Measurements from ENCODE around the gene PIAS3. TPM values are rescaled to one million over a fixed set of nuclear protein-coding genes. Genes with fewer than 3 reads are reported as not detected.

PIAS3 gene
- total and polyA plus RNA-seq, 2 experiments from 2014 or later: 18.1 to 51.2 TPM

DNA sequence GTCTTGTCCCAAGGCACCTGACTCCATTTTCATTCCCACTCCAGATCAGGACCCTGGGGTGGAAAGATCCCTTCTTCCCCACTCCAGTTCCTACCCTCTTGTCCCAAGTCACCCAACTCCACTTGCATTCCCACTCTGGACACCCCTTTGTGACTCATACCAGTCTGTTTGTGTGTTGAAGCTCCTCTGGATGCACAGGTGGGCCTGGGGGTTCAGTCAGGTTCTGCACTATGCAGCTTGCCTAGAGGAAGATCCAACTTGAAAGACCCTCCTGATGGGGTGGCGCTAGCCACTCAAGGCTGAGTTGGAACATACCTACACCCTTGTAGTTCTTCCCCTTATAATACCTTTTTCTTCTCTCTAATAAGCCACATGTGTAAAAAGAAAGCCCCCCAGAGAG lies 36.6 kb upstream of the PIAS3 start:
- H3K36me3 ChIP-seq (replicated peaks; ENCODE audit: insufficient read depth, low read depth): no peaks in the 10 kb centered on the region
- no peaks in the 10 kb centered on the region for H3K9me2 ChIP-seq (replicated peaks; ENCODE audit: insufficient read depth)
- no peak overlapping the region for H3K4me2 ChIP-seq
- peaks cover 16% of the 10 kb centered on the region for H3K4me1 ChIP-seq (ENCODE audit: insufficient read depth)
- no peaks in the 10 kb centered on the region for H4K20me1 ChIP-seq (ENCODE audit: insufficient read depth, poor library complexity, severe bottlenecking)
- H3K27ac ChIP-seq: no peak overlapping the region
- H3K4me3 ChIP-seq: no peak overlapping the region
- DNase-seq (ENCODE audit: low spot score): no peak
- H2AFZ ChIP-seq: no peak overlapping the region
- no peaks in the 10 kb centered on the region for H3K27me3 ChIP-seq
- H3K9me3 ChIP-seq (ENCODE audit: low read depth): no peaks in the 10 kb centered on the region
- WGBS (ENCODE audit: low lambda C conversion rate, missing lambda C conversion rate): 100% methylated on average over 1 of the region's 1 CpG
- TF ChIP-seq, protein P1, sequence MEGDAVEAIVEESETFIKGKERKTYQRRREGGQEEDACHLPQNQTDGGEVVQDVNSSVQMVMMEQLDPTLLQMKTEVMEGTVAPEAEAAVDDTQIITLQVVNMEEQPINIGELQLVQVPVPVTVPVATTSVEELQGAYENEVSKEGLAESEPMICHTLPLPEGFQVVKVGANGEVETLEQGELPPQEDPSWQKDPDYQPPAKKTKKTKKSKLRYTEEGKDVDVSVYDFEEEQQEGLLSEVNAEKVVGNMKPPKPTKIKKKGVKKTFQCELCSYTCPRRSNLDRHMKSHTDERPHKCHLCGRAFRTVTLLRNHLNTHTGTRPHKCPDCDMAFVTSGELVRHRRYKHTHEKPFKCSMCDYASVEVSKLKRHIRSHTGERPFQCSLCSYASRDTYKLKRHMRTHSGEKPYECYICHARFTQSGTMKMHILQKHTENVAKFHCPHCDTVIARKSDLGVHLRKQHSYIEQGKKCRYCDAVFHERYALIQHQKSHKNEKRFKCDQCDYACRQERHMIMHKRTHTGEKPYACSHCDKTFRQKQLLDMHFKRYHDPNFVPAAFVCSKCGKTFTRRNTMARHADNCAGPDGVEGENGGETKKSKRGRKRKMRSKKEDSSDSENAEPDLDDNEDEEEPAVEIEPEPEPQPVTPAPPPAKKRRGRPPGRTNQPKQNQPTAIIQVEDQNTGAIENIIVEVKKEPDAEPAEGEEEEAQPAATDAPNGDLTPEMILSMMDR (IDR thresholded peaks at IDR 0.05; ENCODE audit: poor library complexity): no peak
- TF ChIP-seq EZH2phosphoT487 (IDR thresholded peaks at IDR 0.05; ENCODE audit: low read depth, severe bottlenecking, unreplicated experiment): no peak
- TF ChIP-seq EZH2 (IDR thresholded peaks at IDR 0.05; ENCODE audit: borderline replicate concordance): no peak
- H3K79me2 ChIP-seq: no peaks in the 10 kb centered on the region

DNA sequence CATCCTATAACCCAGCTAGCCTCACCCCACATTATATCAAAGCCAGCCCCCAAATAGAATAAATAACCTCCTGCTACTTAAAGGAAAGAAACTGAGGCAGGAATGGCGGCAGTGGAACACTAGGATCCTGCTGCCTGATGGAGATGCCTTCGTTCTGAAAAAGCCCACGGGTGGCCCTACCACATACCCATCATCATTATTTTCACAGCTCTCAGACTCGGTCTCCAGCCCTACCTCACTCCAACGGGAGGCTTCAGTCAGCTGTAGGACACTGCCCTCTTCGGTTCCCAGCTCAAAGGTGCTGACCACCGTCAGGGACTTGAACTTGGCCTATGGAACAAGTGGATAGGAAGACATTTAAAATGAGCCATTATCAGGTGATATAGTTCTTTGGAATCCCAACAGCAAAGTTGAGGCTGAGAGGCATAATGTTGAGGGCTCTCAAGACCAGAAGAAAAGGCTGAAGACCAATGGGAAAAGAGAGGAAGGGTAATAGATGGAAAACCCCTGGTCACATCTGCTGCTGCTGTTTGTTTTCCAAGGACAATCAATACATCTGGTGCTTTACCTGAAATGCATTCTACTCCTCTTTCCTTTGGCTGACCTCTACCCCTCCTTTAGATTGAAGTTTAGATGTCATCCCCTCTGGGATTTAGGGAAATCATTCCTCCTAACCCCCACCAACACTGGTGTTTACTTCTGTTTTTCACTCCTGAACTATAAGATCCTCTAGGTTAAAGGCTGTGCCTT lies 34.6 kb upstream of the PIAS3 start:
- Histone ChIP-seq H3K79me2 (no peaks in the 10 kb centered on the region), H3K36me3 (replicated peaks; ENCODE audit: insufficient read depth, low read depth) (no peaks in the 10 kb centered on the region), H3K27ac (peak overlapping the region; percentile 94), H3K4me1 (ENCODE audit: insufficient read depth) (peaks cover 16% of the 10 kb centered on the region), H3K9me2 (replicated peaks; ENCODE audit: insufficient read depth) (no peaks in the 10 kb centered on the region), H3K4me2 (no peak overlapping the region), H3K27me3 (no peaks in the 10 kb centered on the region), H2AFZ (no peak overlapping the region), H3K9me3 (ENCODE audit: low read depth) (no peaks in the 10 kb centered on the region), H3K4me3 (no peak overlapping the region), H4K20me1 (ENCODE audit: insufficient read depth, poor library complexity, severe bottlenecking) (no peaks in the 10 kb centered on the region)
- TF ChIP-seq EZH2phosphoT487 (IDR thresholded peaks at IDR 0.05; ENCODE audit: low read depth, severe bottlenecking, unreplicated experiment) (no peak), EZH2 (IDR thresholded peaks at IDR 0.05; ENCODE audit: borderline replicate concordance) (no peak)
- TF ChIP-seq, protein P1 (IDR thresholded peaks at IDR 0.05; ENCODE audit: poor library complexity): no peak
- WGBS (ENCODE audit: low lambda C conversion rate, missing lambda C conversion rate): 91% methylated on average over 7 of the region's 7 CpGs
- DNase-seq (ENCODE audit: low spot score): no peak

DNA sequence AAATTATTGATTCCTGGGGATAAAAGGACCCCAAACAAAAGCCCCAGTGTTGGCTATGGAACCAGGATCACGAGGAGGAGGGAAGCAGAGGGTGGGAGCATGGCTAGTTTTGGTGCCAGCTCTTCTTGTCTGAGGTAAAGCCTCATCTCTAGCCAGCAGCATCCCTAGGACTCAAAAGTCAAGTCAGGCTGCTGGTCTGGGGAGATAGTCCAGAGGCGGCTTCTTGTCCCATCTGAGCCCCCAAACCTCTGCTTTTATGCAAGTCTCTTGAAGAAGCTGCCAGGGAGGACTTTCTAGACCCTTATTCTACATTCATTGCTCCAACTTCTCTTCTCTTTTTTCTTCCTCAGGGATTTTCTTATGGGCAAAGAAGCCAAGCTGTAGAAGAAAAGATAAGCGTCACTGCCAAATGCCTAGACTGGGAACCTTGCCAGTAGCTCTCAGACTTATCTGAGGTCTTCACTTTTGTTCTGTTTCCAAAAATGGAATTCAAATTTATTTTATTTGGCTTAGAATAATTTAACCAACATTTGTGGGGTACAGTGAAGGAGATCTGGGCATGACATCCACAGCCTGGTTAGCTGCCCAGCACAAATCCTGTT lies 33.7 kb upstream of the PIAS3 start:
- H4K20me1 ChIP-seq (ENCODE audit: insufficient read depth, poor library complexity, severe bottlenecking): no peaks in the 10 kb centered on the region
- TF ChIP-seq EZH2phosphoT487 (IDR thresholded peaks at IDR 0.05; ENCODE audit: low read depth, severe bottlenecking, unreplicated experiment) (no peak), EZH2 (IDR thresholded peaks at IDR 0.05; ENCODE audit: borderline replicate concordance) (no peak)
- TF ChIP-seq, protein P1 (IDR thresholded peaks at IDR 0.05; ENCODE audit: poor library complexity): no peak

More for the DNA sequence above, 33.7 kb upstream of the PIAS3 start:
- peak; percentile 45 for DNase-seq (ENCODE audit: low spot score)
- H3K4me3 ChIP-seq: no peak overlapping the region
- no peaks in the 10 kb centered on the region for H3K9me3 ChIP-seq (ENCODE audit: low read depth)
- H3K27me3 ChIP-seq: no peaks in the 10 kb centered on the region
- 65% methylated on average over 3 of the region's 3 CpGs for WGBS (ENCODE audit: low lambda C conversion rate, missing lambda C conversion rate)
- no peaks in the 10 kb centered on the region for H3K79me2 ChIP-seq
- peak overlapping the region; percentile 94 for H3K27ac ChIP-seq
- H3K4me2 ChIP-seq: peak overlapping the region; percentile 69
- H3K9me2 ChIP-seq (replicated peaks; ENCODE audit: insufficient read depth): no peaks in the 10 kb centered on the region
- H2AFZ ChIP-seq: no peak overlapping the region
- no peaks in the 10 kb centered on the region for H3K36me3 ChIP-seq (replicated peaks; ENCODE audit: insufficient read depth, low read depth)
- peaks cover 16% of the 10 kb centered on the region for H3K4me1 ChIP-seq (ENCODE audit: insufficient read depth)

All from hepatocyte (in vitro differentiated cells).